Inferior parietal cortex (tissue), 1 donor: ENCODE data around the gene UQCC5.

Experiments used
- DNase-seq: peaks from one replicate; pipeline ENCODE4 v3.0.0-alpha.2; 2016; ENCODE audit errors: extremely low spot score

Gene UQCC5

DNA sequence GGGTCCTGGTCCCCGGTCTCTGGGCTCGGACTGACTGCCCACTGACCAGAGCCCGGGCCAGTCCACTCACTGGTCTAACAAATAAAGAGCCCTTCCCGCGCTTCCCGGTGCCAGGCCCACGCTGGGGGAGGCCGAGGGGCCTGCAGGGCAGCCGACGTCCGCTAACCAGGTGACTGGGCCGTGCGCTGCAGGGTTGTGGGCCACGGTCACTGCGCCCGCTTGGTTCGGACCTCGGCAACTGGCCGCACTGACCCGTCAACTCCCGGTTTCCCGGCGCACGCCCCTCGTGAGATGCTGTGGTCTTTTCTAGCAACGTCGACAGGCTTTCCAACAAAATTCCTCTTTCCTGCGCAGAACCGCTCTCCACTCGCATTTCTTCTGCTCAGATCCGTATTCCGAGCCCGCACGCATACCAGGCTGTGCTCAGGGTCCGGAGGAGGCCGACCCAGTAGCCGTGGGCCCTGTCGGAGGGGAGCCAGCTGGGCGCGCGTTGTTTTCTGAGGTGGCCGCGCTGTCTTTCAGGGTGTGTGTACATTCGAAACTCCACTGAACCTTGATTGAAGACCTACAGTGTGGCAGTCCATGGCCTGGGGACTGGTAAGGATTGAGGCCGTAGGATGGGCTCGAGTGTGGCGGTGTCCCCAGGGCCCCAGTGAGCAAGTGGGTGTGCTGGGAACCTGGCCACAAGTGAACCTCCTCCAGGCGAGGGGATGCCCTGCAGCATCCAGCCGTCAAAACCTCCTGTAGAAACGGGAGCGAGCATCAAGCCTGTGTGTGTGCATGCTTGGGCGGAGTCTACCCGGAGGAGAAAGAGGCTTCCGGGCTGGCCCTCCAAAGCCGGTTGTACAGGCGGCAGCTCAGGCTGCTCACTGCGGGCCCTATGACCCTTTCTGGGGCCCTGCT is 1.9 kb upstream of the UQCC5 start:
- DNase-seq: no peak

DNA sequence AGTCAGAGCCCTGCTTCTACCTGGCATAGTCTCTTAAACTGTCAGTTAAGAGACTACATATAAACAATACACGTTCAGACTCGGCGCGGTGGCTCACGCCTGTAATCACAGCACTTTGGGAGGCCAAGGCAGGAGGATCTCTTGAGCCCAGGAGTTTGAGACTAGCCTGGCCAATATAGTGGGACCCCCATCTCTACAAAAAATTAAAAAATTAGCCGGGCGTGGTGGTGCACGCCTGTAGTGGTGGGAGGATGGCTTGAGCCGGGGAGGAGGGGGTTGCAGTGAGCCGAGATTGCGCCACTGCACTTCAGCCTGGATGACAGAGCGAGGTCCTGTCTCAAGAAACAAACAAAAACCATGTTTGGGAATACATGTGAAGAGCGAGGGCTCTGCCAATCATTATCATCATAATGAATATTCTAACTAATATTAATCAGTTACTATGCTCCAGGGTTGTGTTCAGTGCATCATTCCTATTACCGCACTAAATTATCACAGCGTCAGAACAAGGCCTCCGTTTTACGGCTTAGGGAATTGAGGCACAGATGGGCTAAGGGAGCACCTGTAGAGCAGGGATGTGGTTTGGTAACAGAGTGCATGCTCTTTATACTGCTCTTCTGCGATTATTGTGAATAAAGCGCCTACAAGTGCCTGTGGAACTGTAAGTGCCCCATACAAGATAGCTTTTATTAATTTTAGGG is 844 bp upstream of the UQCC5 start:
- no peak for DNase-seq

DNA sequence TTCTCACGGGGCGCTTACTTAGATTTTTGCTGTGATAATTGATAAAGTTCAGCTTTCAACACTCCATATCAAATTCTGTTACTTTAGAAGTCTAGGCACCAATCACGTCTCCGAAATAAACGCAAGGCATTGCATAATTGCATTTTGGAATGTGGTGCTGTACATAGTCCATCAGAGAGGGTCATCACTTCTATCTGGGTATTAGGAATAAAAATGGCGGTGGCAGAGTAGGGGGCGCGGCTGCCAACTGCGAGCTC is 365 bp upstream of the UQCC5 start:
- no peak for DNase-seq

DNA sequence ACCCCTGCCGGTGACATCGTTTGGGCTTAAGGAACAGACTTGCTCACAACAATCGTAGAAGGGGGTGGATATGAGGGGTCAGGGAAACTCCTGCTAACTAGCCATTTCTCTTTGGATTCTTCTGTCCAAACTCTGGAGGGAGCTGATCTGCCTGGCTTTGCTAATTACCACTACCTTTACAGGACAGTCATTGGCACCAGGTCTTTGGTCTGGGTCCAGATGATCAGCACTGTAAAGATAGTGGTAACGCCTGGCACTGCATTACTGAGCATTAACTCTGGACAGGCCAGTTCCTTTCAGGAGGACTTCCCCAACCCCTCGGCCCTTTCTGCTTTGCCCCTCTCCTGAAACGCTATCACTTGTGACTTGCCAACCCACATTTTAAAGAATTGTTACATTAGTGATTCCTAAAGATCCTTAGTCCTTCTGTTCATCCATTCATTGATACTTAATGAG is 788 bp downstream of the UQCC5 start:
- no peak for DNase-seq

DNA sequence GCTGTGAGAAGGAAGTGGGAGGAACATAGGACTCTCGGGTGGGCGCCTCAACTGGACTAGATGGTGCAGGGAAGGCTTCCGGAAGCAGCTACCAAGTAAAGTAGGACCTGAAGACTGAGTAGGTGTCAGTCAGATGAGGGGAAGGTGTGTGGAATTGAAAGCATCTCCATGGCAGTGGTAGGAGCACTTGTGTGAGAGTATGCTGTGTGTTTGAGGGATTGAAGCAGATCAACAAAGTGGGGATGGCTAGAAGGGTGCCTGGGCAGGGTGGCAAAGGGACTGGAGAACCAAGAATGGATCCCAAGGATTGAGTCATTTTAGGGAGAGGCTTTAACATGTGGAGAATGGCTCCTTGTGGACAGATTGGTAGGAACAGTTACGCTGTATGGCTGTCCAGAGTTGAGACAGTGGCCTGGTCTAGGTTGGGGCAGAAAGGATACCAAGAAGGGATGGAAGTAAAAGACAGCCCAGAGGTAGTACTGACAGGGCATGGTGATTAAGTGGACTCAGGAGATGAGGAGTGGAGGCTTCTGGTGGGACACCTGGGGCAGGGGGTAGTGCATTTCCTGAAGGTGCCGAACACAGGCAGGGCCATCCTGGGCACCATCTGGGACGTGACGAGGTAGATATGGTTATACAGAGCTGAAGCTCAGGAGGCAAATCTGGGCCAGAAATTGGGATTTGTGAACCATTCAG is 1.5 kb downstream of the UQCC5 start:
- no peak for DNase-seq

DNA sequence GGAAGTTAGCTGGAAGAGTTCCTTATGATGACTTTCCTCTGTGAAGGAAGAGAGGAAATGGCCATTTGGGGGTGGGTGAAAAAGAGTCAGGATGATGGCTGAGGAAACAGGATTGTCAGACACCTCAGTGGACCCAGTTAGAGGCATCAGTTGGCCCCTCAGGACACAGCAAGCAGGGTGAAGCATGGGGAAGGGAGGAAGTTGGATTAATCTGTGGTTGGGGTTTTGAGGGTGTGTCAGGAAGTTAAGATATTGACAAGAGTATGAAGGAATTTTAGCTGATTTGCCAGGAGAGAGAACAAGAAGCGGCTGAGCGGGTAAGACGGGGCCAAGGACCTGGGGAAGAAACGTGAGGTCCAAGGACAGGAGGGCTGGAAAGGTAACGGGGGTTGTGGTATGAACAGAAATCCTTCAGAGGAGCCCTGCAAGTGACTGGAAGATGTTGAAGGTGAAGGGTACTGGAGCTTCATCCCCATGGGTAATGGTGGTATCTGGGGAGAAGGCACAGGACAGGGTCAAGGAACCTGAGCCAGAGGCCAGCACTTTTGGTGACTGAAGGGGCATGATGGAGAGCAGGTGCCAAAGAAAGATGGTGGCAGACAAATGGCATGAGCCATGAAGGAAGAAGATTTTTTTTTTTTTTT is 2.7 kb downstream of the UQCC5 start:
- no peak for DNase-seq

DNA sequence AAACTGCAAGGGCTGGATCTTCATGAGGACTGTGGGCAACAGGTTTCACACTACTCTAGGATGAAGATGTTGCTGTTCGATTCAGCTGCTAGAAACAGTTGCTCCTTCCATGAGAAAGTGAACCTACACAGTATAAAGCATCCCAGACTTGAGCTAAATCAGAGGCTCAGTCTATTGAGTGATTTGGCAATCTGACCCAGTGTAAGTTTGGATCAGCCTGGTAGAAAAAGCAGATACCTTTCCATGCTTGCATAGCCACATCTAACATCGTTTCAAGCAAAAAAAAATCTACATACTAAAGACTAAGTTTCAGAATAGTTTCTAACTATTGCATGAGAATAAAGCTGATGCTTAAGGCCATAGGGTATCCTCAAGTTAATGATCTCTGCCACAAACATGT is 4.6 kb downstream of the UQCC5 start:
- DNase-seq: no peak

DNA sequence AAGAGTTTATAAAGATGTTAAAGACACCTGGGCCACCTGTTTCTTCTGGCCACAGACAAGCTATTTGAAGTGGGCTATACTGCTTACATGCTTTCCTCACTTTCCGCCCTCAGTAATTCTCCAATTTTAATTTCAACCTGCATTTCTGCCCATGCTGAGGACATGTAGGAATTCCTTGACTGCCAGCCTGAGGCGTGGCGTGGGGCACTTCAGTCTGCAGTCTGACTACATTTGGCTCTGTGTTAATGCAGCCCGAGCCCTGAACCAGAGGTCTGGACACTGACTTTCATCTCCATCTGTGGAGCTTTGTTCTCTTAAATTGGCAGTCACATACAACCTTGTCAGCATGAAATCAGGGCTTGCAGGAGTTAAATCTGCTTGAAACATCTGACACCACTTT is 8.5 kb downstream of the UQCC5 start:
- no peak for DNase-seq

DNA sequence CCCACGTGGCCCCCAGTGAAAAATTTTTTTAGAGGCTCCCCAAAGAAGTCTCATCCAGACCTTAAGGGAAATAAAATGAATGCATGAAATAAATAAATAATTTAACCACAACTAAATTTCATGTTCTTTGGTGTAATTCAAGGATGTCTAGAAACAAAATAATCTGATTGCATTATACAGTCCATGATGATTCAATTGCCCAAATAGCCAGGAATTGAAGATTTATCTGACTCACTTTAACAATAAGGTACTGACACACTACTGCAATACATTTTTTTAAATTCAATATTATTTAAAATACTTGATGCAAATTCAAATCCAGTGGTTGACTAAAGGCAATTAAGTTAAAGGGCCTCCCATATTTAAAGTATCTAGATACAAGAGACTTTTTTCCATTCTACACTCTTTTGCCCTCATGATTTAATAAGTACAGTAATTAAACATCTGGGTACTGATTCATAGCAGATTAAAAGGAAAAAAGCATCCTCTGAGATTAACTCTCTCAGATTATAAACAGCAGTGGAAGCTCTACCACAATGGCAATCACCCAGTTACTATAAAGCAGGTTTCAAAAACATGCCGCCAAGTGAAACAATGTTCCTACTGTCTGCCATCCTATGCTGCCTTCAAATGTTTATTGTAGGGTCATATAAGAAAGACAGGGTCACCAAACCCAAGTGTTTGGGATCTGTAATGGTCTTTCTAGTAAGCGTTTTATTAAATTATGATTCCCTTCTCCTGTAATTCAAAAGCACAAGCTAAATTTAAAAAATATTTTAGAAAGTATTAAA is 9.9 kb downstream of the UQCC5 start:
- no peak for DNase-seq

DNA sequence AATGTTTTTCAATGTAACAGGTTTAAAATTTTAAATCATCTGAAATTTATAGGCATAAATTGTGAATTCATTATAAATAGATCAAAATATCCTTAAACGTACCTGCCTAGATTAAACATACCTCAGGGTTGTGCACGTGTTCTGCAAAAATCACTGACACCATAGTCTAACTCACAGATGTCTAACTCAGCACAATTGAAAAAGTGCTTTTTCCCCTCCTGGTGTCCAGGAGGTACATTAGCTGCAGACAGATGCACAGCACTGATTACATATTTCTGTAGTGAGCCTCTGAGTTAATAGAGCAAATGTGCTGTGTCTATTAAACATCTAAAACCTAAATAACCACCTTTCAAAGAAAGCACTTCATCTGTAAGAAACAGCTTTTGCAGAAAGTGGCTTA is 10.7 kb downstream of the UQCC5 start:
- no peak for DNase-seq

DNA sequence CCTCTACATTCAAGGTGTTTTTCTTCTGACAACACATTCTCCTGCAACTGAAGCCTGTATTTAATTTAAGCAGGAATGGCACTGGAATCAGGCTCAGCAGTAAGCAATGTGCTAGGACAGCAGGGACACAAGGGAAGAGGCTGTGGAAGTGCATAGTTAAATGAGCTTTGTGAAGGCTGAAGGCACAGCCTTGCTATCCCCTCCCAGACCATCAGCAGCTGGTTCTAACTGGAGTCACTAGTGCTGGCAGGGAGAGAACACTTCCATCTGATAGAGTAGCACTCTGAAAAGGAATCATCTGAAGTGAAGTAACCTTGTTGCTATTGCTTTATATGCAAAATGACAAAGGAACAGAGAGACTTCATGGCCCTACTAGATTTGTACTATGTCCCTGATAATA is 14.7 kb downstream of the UQCC5 start:
- DNase-seq: no peak

DNA sequence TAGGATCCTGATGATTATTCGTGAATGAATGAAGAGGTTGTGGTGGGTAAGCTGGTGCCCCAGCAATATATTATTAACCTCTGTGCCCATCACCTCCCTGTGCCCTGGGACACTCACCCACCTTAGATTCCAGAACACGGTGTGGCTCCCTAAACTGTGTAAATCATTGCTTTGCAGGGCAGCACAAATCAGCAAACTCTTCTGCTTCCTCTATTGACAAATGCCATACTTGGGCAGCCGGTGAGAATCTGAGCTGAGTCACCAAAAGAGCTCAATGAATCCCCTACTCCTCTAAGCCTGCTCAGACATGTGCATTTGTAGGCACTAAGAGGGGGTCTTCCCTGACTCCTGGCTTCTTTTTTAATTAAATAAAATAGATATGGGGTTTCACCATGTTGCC is 15.7 kb downstream of the UQCC5 start:
- no peak for DNase-seq

DNA sequence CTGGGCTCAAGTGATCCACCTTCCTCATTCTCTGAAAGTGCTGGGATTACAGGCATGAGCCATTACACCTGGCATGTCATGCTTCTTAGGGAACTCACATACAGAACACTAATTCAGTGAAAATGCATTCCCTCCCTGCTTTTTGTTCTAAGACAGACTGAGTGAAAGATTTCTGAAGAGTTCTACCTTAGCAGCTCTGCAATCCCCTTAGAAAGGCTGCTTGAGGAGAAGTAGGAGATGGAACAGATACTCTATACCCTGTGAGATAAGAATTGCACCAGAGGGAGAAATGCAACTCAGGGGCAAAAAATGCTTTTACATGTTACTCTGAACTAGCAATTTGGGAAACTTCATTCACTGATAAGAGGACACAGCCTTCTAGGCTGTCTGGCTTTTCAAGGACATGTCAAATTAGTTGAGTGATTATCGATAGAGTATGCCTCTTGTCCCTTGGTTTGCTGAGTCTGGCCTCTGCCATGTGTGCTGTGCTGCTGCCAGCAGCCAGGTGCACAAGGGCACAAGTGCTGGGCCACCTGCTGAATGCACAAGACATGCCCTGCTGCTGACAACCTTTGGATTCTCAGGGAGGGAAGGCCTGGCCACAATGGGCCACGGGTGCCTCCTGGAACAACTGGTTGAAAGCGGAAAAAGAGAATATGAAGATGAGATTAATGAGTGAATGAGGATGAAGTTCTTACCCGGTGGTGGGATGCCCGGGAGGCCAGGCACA is 17.8 kb downstream of the UQCC5 start:
- no peak for DNase-seq

DNA sequence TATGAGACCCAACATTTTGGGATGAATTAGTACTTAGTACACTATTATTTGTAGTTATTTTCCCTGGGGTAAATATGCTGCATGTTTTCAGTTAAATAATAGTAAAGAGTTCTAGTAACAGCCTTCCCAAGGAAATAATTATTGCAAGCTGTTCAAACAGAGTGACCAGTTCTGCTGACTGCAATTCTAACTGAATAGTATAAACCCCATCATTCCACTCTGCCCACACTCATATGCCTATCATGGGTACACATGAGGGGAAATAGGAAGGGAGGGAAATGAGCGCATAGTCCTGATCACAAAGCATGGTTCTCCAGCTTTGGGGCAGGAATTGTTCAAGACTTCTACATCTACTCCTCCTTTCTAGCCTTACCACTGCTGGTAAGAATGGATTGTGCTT is 18.7 kb downstream of the UQCC5 start:
- DNase-seq: no peak

DNA sequence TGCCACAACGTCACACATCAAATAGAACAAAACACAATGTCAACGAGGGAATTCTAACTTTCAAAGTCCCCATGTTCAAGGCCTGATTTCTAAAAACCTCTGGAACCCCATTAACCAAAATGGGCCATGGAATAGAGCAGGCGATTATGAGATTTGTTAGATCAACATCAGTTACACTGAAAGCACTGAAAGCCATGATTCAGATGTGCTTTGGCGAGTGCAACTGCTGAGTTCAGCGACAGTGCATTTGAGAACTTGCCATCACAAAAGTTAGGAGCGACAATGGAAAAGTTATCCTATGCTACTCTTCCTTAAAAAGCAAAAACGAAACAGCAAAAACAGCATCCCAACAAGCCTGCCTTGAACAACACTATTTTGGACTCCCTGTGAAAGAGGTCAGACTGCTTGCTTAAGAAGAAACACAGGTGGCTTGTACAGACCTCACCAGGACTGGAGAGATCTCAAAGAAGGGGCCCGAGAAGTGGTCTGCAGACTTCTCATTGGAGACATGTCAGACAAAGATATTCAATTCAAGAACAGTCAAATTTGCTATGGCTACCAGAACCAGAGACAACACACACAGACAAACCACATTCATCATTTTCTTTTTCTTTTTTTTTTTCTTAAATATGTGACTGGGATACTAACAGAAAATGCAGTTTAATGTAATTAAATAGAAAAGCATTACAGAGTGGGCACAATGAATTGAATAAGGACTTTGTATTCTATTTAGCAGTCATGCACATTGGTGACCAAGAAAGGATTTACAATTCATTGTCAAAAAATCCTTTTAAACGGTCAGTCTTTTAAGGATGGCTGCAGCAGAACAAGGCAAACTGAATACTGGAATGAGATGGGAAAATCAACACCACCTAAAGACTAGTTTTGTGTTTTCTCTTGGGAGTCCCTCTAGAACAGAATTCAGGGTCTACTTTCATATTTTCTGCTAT is 20.9 kb downstream of the UQCC5 start:
- DNase-seq: no peak

DNA sequence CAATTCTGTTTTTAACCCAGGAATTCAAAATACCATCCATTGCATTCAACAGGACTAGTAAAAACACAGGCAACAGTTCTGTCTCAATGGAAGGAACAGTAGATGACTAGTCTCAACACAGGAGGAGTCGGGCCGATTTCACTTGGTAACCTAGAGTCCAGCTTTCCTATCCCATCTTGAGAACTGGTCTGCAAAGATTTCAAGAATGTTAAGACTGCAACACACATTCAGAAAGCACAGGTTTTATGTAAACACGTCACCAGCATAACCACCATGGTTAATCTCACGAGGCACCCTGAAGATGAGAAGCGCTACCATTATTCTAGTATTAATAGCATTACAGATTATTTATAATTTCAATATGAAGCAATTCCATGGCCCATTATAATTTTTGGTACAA is 22.0 kb downstream of the UQCC5 start:
- no peak for DNase-seq

DNA sequence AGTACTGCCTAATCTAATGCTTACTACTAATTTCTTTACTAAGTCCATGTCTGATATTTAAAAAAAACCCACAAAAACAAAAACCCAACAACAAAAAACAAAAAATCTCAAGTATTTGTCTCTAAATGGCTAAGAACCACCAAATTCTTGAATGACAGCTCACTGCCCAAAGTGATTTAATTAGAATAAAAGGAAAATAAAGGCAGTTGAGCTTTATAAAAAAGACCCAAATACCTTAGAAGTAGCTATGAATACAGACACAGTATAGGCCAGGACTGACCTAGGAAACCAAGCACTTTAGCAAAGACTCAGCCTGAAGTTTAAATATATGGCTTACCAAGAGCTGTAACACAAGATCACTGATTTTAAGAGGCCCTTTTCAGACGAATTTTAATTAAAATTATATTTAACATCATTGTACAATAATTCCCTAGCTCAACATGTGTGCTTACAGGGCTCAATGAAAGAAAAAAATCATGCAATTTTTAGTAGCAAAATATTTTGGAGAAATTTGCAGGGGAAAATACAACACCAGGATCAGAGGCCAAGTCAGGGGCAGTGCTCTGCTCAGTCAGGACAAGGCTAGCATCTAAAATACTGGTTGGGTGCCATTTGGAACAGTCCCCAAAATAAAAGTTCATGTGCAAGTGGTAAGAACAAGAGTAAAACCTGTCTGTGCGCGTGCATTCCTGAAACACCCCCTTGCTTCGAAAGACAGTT is 24.8 kb downstream of the UQCC5 start:
- DNase-seq: no peak

DNA sequence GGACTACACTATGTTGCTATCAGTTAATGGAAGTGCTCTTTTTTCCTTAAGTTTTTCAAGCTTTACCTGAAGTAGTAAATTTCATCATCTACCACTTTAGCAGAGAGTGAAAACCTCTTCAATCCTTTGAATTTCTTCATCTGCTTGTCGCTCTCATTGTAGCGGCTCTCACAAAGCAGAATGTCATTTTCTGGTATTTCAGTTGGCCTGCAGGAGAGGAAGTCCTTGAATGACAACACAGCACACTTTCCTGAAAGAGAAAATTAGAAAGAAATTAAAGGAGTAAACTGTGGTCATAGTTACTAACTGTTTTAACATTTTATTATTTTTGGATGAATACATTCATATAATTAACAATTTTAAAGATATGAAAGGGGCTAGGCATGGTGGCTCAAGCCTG is 27.6 kb downstream of the UQCC5 start:
- DNase-seq: no peak

DNA sequence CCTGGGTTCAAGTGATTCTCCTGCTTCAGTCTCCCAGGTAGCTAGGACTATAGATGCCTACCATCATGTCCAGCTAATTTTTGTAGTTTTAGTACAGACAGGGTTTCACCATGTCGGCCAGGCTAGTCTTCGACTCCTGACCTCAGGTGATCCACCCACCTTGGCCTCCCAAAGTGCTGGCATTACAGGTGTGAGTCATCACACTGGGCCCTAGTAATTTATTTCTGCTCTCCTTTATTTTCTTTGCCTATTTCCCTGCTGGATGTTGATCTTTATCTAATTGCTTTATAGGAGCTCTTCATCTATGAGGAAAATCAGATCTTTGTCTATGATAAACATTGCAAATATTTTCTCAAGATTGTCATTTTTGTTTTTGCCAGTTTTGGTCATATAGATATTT is 31.7 kb downstream of the UQCC5 start:
- DNase-seq: no peak
